HG03095 (cell line): ENCODE measurements around the gene HOXA5.

Experiments used
- ATAC-seq: cut with Tn5 transposase; IDR thresholded peaks from one replicate; pipeline ENCODE4 v1.9.1; 2021; ENCODE audit warnings: moderate library complexity; ENCODE audit not compliant: unreplicated experiment

The HOXA5 gene

GRCh38 chr7:27149842-27150567, 6.5 kb upstream of the HOXA5 start:
- ATAC-seq, result no peak

GRCh38 chr7:27148756-27149641, 5.5 kb upstream of the HOXA5 start:
- ATAC-seq, result no peak

GRCh38 chr7:27148031-27148755, 4.7 kb upstream of the HOXA5 start:
- ATAC-seq, result no peak

GRCh38 chr7:27147199-27148030, 3.9 kb upstream of the HOXA5 start, which contains the start of gene HOXA6:
HOXA6 (minus strand) TSS chr7:27147774; CDS start chr7:27147749, 25 bp downstream.
- ATAC-seq, result no peak

- ATAC-seq, result no peak
Observed at GRCh38 chr7:27146491-27147198, 3.2 kb upstream of the HOXA5 start.

DNA sequence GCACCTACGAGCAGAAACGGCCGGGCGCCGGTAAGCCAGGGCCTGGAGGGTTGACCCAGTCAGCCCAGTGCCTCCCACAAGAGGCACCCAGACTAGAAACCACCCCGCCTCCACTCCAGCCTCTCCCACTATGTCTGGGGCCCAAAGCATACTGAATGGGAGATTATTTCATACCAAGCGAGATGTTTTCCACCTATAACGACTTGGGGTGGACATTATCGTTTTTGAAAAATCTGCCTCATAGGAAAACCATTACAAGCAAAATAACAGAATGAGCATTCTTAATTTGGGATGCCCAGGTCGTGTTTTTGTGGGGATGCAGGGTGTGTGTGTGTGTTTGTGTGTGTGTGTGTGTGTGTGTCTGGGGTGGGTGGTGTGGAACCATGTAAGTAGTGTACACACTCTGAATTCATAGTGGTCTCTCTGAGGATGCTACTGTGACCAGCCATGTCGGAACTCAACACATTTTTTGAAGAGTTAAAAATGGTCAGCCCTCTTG, 2.5 kb upstream of the HOXA5 start:
- no peak for ATAC-seq

DNA sequence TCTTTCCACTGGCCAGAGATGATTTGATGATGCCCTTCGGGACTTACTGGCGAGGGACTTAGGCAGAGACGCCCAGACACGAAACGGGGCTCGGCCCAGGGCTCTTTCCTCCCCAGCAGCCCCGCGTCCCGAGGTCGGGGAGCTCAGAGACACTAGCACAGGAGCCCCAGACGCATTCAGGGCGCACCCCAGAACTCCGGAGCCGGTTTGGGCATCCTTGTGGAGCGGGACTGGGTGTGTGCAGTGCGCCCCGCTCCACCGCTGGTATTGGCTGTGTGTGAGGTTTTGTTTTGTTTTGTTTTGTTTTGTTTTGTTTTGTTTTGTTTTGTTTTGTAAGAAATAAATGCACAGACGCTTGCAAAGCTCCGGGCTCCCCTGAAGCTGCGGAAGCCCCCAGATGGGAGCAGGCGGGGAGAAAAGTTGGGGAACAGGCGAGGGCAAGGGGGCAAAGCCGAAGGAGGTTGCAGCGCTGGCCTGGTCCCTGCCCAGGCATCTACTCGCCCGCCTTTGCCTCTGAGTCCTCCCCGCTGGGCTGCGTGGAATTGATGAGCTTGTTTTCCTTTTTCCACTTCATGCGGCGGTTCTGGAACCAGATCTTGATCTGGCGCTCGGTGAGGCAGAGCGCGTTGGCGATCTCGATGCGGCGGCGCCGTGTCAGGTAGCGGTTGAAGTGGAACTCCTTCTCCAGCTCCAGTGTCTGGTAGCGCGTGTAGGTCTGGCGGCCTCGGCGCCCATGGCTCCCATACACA, 1.9 kb upstream of the HOXA5 start:
- no peak for ATAC-seq

GRCh38 chr7:27144781-27145164, 1.3 kb upstream of the HOXA5 start:
- ATAC-seq, result no peak

- no peak for ATAC-seq
Observed at GRCh38 chr7:27143950-27144780, 684 bp upstream of the HOXA5 start.

DNA sequence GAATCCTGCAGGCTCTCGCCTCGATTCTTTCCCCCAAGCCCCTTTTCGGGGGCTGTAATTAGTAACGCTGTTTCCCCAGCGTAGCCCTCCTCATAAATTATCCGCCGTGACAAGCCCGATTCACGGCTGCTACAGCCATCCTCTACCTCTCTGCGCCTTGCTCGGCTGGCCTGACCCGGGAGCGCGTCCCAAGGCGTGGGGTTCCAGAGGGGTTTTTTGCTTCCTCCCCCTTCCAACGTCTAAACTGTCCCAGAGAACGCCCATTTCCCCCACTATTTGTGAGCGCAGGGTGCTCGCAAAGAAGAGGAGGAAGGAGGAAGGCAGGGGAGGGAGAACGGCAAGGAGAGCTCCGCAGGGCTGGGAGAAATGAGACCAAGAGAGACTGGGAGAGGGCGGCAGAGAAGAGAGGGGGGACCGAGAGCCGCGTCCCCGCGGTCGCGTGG, 880 bp downstream of the HOXA5 start:
- ATAC-seq, result no peak

- ATAC-seq, result no peak
Observed at GRCh38 chr7:27141923-27142579, 1.4 kb downstream of the HOXA5 start.

DNA sequence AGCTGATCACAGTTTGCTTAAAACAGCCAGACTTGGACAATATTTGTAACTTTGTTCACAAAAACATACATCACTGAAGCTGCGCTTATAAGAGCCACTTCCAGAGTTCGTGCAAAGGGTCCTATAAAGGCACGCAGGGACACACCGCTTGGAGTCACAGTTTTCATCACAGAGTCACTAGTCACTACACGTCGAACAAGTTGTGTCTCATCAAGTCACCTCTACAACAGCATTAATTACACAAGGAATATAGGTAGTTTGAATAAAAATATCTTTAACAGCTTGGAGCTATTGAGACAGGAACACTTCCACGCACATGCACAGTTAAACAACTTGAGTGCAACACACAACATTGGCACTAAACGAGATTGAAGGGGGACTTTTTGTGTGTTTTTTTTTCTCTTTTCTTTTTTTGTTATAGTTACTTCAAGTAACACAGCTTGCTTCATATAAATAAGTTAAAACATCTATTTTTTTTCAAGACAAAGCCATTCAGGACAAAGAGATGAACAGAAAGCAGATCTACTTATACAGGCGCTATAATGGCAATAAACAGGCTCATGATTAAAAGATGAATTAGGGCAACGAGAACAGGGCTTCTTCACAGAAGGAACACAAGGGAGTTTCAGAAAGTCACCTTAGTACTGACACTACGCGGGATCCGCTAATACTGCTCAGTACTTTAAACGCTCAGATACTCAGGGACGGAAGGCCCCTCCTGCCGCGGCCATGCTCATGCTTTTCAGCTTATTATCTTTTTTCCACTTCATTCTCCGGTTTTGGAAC, 2.2 kb downstream of the HOXA5 start:
- ATAC-seq, result no peak

DNA sequence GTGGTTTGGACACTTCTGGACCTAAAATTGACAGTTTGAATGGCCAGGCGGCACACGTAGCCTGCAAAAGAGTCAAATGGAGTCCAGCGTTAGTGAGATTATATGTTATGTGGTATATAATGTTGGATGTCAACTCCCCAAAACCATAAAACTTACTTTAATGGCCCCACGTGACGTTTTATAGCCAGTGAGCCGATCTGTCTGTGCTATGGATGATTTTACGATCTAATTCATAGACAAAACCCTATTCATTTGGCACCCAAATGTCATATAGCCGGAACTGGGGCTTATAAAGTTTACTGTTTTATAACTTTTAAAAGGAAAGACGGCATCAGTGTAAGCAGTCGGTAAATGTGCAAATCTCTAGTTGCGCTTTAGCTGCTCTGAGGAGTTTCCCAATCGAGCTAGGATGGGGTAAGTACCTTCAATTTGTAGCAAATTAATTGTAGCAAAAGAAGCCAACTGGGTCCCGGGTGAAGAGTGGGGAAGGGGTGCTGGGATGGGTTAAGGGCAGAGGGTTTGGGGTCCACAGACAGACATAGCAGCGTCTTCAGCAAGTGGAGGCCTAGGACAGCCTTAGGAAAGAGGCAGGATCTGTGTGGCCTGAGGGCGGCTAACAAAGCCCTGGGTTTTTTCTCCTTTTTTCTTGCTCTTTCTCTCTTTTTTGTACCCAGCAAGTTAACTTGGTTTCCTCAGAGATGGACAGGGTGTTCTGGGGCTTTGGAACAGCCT, 3.2 kb downstream of the HOXA5 start:
- no peak for ATAC-seq

DNA sequence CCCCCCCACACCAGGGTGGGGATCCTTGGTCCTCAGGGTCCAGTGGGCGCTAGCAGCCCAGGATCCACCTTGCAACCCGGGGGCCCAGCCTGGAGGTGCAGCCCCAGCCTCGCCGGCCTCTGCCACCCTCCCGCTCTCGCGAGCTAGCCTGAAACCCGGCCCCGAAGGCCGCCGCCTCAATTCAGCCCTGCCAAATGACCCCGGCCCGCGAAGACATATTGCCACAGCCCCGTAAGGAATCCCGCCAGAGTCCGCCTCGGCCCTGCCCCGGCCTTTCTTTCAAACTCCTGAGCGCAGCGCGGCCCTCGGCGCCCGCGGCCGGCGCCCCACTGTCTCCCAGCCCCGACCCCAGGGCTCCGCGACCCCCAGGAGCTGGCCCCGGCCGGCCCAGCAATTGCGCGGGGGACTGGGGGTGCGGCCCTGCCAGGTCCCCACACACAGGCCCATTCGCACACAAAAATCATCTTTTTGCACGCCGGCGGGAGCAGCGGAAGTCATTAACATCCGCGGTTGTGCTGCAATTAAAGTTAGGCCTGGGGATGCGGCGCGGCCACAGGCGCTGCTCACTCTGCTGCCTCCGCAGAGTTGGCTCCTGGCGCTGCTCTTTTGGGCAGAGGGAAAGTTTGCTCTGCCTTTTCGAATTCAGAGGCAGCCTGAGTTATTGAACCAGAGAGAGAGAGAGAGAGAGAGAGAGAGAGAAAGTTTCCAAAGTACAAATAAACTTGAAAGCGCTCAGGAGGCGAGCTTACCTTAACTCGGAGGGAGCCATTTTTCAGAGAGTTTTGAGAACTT, 4.0 kb downstream of the HOXA5 start:
- no peak for ATAC-seq

DNA sequence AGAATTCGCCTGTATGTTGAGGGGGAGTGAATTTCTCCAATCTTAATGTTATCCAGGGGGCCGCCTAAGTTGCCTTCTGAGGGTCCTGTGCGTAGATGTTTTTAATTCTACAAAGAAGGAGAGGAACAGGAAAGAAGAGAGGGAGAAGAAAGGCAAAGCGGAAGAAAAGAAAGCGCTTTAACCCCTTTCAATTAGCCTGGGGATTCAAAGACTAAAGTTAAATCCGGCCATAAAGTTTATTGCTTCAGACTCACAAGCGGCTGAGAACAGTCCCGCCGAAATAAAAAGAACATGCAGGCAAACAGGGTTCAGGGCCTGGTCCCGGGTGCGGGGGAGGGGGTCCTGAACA, 4.5 kb downstream of the HOXA5 start:
- ATAC-seq, result no peak
